GM23338 (cell line): Measurements from ENCODE around the gene WIF1. TPM values are rescaled to one million over a fixed set of nuclear protein-coding genes. Genes with fewer than 3 reads are reported as not detected.

Source experiments
- ATAC-seq: fragments of 200-7000 bp; cut with Tn5 transposase; 3 replicates; pipeline ENCODE4 v1.9.1; 2020
- DNase-seq: peaks from one replicate; pipeline ENCODE4 v3.0.0-alpha.2; 2015; ENCODE audit warnings: low spot score
- H2AFZ ChIP-seq: fragments of 200-600 bp; sonication (generic); 2 replicates; pipeline ENCODE4 v1.8.0; 2016; ENCODE audit warnings: antibody characterized with exemption, mild to moderate bottlenecking, moderate library complexity
- H3F3A ChIP-seq: fragments of 200-600 bp; sonication (generic); replicated peaks from 2 replicates; pipeline ENCODE4 v1.8.0; 2017; ENCODE audit warnings: antibody characterized with exemption, mixed run types, low read depth
- H3K27ac ChIP-seq: fragments of 200-600 bp; sonication (generic); 2 replicates; pipeline ENCODE4 v1.6.1; 2016; ENCODE audit warnings: low read depth
- H3K27me3 ChIP-seq: fragments of 200-600 bp; sonication (generic); 2 replicates; pipeline ENCODE4 v1.8.0; 2016; ENCODE audit warnings: mild to moderate bottlenecking, mixed run types, moderate library complexity; ENCODE audit not compliant: insufficient read depth
- H3K36me3 ChIP-seq: fragments of 200-600 bp; sonication (generic); 2 replicates; pipeline ENCODE4 v1.8.0; 2016; ENCODE audit warnings: mild to moderate bottlenecking; ENCODE audit not compliant: insufficient read depth
- H3K4me1 ChIP-seq: fragments of 200-600 bp; sonication (generic); 2 replicates; pipeline ENCODE4 v1.8.0; 2016; ENCODE audit warnings: mild to moderate bottlenecking, moderate library complexity; ENCODE audit not compliant: insufficient read depth
- H3K4me2 ChIP-seq: fragments of 200-600 bp; sonication (generic); 2 replicates; pipeline ENCODE4 v1.7.1; 2017; ENCODE audit warnings: mixed run types
- H3K4me3 ChIP-seq: fragments of 200-600 bp; sonication (generic); 2 replicates; pipeline ENCODE4 v1.6.1; 2016; ENCODE audit warnings: mixed run types
- H3K79me2 ChIP-seq: fragments of 200-600 bp; sonication (generic); replicated peaks from 2 replicates; pipeline ENCODE4 v1.8.0; 2017; ENCODE audit warnings: mild to moderate bottlenecking; ENCODE audit not compliant: insufficient read depth
- H3K9me2 ChIP-seq: fragments of 200-600 bp; sonication (generic); 2 replicates; pipeline ENCODE4 v1.8.0; 2017; ENCODE audit not compliant: insufficient read depth
- H4K20me1 ChIP-seq: fragments of 200-600 bp; sonication (generic); replicated peaks from 2 replicates; pipeline ENCODE4 v1.8.0; 2017; ENCODE audit warnings: mild to moderate bottlenecking; ENCODE audit not compliant: insufficient read depth
- H3K27ac Mint-ChIP-seq: 2 replicates; pipeline ENCODE4 v1.8.0; 2020; ENCODE audit warnings: inconsistent platforms, mild to moderate bottlenecking, moderate library complexity, mixed read lengths
- H3K27me3 Mint-ChIP-seq: 3 replicates; pipeline ENCODE4 v1.8.0; 2022; ENCODE audit warnings: low read depth, mild to moderate bottlenecking, moderate library complexity, mixed read lengths, inconsistent platforms; ENCODE audit not compliant: insufficient read depth, poor library complexity
- H3K36me3 Mint-ChIP-seq: 3 replicates; pipeline ENCODE4 v1.8.0; 2021; ENCODE audit warnings: low read depth, mild to moderate bottlenecking, inconsistent platforms, moderate library complexity, mixed read lengths
- H3K4me1 Mint-ChIP-seq: 3 replicates; pipeline ENCODE4 v1.8.0; 2020; ENCODE audit warnings: mild to moderate bottlenecking, inconsistent platforms, mixed read lengths
- H3K4me3 Mint-ChIP-seq: 3 replicates; pipeline ENCODE4 v1.8.0; 2021; ENCODE audit warnings: moderate library complexity, mild to moderate bottlenecking, inconsistent platforms, mixed read lengths
- H3K9me3 Mint-ChIP-seq: 3 replicates; pipeline ENCODE4 v1.8.0; 2020; ENCODE audit warnings: moderate library complexity, mild to moderate bottlenecking, inconsistent platforms, mixed read lengths
- CREB1 ChIP-seq: fragments of 250-450 bp; sonication (Bioruptor Pico); IDR thresholded peaks from 2 replicates; pipeline ENCODE4 v1.5.0; 2020; ENCODE audit warnings: low read depth, mild to moderate bottlenecking, moderate library complexity
- EZH2 ChIP-seq: fragments of 200-600 bp; sonication (generic); IDR thresholded peaks from one replicate; pipeline ENCODE4 v1.8.0; 2017; ENCODE audit warnings: antibody characterized with exemption, mild to moderate bottlenecking, low read depth; ENCODE audit not compliant: unreplicated experiment
- EZH2phosphoT487 ChIP-seq: fragments of 200-600 bp; sonication (generic); IDR thresholded peaks from one replicate; pipeline ENCODE4 v1.8.1; 2018; ENCODE audit warnings: antibody characterized with exemption; ENCODE audit not compliant: unreplicated experiment
- JUNB ChIP-seq: IDR thresholded peaks from one replicate; pipeline ENCODE4 v1.6.1; 2016; ENCODE audit warnings: antibody characterized with exemption; ENCODE audit not compliant: unreplicated experiment
- NANOG ChIP-seq: IDR thresholded peaks from 2 replicates; pipeline ENCODE4 v1.6.1; 2016; ENCODE audit warnings: antibody characterized with exemption, borderline replicate concordance
- POLR2AphosphoS5 ChIP-seq: IDR thresholded peaks from 2 replicates; pipeline ENCODE4 v1.6.1; 2016; ENCODE audit warnings: antibody characterized with exemption, low read depth
- STAT1 ChIP-seq: IDR thresholded peaks from one replicate; pipeline ENCODE4 v1.6.1; 2016; ENCODE audit warnings: antibody characterized with exemption; ENCODE audit not compliant: unreplicated experiment
- ZNF114 ChIP-seq: fragments of 250-450 bp; sonication (Bioruptor Pico); IDR thresholded peaks from 2 replicates; pipeline ENCODE4 v1.5.0; 2020; ENCODE audit warnings: mild to moderate bottlenecking, moderate library complexity
- ZNF331 ChIP-seq: fragments of 250-450 bp; sonication (Bioruptor Pico); IDR thresholded peaks from 2 replicates; pipeline ENCODE4 v1.5.0; 2020; ENCODE audit warnings: low read depth, mild to moderate bottlenecking, moderate library complexity
- polyA plus RNA-seq: library from polyadenylated mRNA; unstranded; fragments of >200 nt; fragmentation: Nextera tagmentation; extraction: Ambion mirVana; gene quantifications from 2 replicates; pipeline ENCODE4 v1.2.1, GENCODE V29; 2016
- total RNA-seq: library from RNA; depleted of rRNA; stranded (reverse); fragments of >200 nt; shearing (Covaris generic); gene quantifications from 2 replicates; pipeline ENCODE4 v1.2.3, GENCODE V29; 2014
- TF ChIP-seq, protein P1 (sequence below): fragments of 250-450 bp; sonication (Bioruptor Pico); IDR thresholded peaks from 2 replicates; pipeline ENCODE4 v1.5.0; 2020; ENCODE audit warnings: mild to moderate bottlenecking, moderate library complexity
- TF ChIP-seq, protein P2 (sequence below): IDR thresholded peaks from 2 replicates; pipeline ENCODE4 v1.6.1; 2016; ENCODE audit warnings: antibody characterized with exemption
- TF ChIP-seq, protein P3 (sequence below), 2 experiments: fragments of 200-600 bp in 1 of 2; sonication (generic) in 1 of 2; conservative IDR thresholded peaks; 2 replicates each; pipeline versions ENCODE4 v1.5.1 to v1.6.1; 2016 to 2017; ENCODE audit warnings: antibody characterized with exemption in 2 of 2, low read depth in 2 of 2, mild to moderate bottlenecking in 2 of 2, moderate library complexity in 1 of 2
- TF ChIP-seq, protein P4 (sequence below): IDR thresholded peaks from one replicate; pipeline ENCODE4 v1.6.1; 2018; ENCODE audit warnings: antibody characterized with exemption; ENCODE audit not compliant: unreplicated experiment

WIF1 gene
- total and polyA plus RNA-seq, 2 experiments from 2014 or later = 4.1 to 4.2 TPM

DNA sequence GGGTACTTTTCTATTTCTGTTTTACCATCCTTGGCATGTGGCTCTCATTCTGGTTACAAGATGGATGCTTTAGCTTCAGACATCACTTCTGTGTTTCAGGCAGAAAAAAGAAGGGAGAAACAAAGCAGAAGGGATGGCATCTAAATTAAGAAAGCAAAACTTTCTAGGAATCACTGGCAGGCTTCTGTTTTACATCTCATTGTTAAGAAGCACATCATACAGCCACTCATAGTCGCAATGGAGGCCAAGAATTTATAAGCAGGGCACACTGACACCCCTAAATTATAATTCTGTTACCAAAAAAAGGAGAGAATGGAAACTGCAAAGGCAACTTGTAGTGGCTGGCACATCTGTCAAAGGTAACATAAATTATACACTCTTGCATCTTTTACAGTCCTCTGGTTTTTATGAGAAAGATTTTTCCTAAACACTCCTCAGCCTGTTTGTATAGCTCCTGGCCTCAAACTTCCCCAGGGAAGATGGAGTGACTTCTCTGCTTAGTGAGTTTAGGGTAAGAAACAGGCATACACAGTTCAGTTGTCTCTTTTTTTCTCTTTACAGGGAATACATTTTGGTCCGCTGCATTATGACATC is 26.3 kb upstream of the WIF1 start:
- no peaks in the 10 kb centered on the region for H3K79me2 ChIP-seq
- peak overlapping the region; percentile 11; the same call in 1 of the 2 replicates for H2AFZ ChIP-seq
- H3F3A ChIP-seq = no peaks in the 10 kb centered on the region
- no peak for ATAC-seq
- no peak overlapping the region for H3K4me3 ChIP-seq
- no peaks in the 10 kb centered on the region for H3K27me3 ChIP-seq
- no peaks in the 10 kb centered on the region for H3K36me3 Mint-ChIP-seq
- H3K4me1 Mint-ChIP-seq = no peaks in the 10 kb centered on the region
- H3K27ac Mint-ChIP-seq = no peak overlapping the region
- H3K9me2 ChIP-seq = no peaks in the 10 kb centered on the region
- no peak for DNase-seq
- H4K20me1 ChIP-seq = no peaks in the 10 kb centered on the region
- peaks cover 2% of the 10 kb centered on the region; the same call in 1 of the 2 replicates for H3K4me1 ChIP-seq
- H3K36me3 ChIP-seq = no peaks in the 10 kb centered on the region
- no peak overlapping the region for H3K27ac ChIP-seq
- H3K4me3 Mint-ChIP-seq = no peak overlapping the region
- TF ChIP-seq POLR2AphosphoS5 (no peak), ZNF331 (CRISPR knock-in tag) (no peak), STAT1 (no peak), ZNF114 (CRISPR knock-in tag) (no peak), EZH2phosphoT487 (no peak), NANOG (no peak), JUNB (no peak), CREB1 (CRISPR knock-in tag) (no peak), EZH2 (no peak)
- TF ChIP-seq, protein P1, sequence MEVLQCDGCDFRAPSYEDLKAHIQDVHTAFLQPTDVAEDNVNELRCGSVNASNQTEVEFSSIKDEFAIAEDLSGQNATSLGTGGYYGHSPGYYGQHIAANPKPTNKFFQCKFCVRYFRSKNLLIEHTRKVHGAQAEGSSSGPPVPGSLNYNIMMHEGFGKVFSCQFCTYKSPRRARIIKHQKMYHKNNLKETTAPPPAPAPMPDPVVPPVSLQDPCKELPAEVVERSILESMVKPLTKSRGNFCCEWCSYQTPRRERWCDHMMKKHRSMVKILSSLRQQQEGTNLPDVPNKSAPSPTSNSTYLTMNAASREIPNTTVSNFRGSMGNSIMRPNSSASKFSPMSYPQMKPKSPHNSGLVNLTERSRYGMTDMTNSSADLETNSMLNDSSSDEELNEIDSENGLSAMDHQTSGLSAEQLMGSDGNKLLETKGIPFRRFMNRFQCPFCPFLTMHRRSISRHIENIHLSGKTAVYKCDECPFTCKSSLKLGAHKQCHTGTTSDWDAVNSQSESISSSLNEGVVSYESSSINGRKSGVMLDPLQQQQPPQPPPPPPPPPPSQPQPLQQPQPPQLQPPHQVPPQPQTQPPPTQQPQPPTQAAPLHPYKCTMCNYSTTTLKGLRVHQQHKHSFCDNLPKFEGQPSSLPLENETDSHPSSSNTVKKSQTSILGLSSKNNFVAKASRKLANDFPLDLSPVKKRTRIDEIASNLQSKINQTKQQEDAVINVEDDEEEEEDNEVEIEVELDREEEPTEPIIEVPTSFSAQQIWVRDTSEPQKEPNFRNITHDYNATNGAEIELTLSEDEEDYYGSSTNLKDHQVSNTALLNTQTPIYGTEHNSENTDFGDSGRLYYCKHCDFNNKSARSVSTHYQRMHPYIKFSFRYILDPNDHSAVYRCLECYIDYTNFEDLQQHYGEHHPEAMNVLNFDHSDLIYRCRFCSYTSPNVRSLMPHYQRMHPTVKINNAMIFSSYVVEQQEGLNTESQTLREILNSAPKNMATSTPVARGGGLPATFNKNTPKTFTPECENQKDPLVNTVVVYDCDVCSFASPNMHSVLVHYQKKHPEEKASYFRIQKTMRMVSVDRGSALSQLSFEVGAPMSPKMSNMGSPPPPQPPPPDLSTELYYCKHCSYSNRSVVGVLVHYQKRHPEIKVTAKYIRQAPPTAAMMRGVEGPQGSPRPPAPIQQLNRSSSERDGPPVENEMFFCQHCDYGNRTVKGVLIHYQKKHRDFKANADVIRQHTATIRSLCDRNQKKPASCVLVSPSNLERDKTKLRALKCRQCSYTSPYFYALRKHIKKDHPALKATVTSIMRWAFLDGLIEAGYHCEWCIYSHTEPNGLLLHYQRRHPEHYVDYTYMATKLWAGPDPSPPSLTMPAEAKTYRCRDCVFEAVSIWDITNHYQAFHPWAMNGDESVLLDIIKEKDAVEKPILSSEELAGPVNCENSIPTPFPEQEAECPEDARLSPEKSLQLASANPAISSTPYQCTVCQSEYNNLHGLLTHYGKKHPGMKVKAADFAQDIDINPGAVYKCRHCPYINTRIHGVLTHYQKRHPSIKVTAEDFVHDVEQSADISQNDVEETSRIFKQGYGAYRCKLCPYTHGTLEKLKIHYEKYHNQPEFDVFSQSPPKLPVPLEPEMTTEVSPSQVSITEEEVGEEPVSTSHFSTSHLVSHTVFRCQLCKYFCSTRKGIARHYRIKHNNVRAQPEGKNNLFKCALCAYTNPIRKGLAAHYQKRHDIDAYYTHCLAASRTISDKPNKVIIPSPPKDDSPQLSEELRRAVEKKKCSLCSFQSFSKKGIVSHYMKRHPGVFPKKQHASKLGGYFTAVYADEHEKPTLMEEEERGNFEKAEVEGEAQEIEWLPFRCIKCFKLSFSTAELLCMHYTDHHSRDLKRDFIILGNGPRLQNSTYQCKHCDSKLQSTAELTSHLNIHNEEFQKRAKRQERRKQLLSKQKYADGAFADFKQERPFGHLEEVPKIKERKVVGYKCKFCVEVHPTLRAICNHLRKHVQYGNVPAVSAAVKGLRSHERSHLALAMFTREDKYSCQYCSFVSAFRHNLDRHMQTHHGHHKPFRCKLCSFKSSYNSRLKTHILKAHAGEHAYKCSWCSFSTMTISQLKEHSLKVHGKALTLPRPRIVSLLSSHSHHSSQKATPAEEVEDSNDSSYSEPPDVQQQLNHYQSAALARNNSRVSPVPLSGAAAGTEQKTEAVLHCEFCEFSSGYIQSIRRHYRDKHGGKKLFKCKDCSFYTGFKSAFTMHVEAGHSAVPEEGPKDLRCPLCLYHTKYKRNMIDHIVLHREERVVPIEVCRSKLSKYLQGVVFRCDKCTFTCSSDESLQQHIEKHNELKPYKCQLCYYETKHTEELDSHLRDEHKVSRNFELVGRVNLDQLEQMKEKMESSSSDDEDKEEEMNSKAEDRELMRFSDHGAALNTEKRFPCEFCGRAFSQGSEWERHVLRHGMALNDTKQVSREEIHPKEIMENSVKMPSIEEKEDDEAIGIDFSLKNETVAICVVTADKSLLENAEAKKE = no peak
- TF ChIP-seq, protein P2, sequence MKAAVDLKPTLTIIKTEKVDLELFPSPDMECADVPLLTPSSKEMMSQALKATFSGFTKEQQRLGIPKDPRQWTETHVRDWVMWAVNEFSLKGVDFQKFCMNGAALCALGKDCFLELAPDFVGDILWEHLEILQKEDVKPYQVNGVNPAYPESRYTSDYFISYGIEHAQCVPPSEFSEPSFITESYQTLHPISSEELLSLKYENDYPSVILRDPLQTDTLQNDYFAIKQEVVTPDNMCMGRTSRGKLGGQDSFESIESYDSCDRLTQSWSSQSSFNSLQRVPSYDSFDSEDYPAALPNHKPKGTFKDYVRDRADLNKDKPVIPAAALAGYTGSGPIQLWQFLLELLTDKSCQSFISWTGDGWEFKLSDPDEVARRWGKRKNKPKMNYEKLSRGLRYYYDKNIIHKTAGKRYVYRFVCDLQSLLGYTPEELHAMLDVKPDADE = no peak
- TF ChIP-seq, protein P3, sequence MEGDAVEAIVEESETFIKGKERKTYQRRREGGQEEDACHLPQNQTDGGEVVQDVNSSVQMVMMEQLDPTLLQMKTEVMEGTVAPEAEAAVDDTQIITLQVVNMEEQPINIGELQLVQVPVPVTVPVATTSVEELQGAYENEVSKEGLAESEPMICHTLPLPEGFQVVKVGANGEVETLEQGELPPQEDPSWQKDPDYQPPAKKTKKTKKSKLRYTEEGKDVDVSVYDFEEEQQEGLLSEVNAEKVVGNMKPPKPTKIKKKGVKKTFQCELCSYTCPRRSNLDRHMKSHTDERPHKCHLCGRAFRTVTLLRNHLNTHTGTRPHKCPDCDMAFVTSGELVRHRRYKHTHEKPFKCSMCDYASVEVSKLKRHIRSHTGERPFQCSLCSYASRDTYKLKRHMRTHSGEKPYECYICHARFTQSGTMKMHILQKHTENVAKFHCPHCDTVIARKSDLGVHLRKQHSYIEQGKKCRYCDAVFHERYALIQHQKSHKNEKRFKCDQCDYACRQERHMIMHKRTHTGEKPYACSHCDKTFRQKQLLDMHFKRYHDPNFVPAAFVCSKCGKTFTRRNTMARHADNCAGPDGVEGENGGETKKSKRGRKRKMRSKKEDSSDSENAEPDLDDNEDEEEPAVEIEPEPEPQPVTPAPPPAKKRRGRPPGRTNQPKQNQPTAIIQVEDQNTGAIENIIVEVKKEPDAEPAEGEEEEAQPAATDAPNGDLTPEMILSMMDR (conservative IDR thresholded peaks at IDR 0.05; ENCODE audit: low read depth in 2 of 2) = no peak
- TF ChIP-seq, protein P4, sequence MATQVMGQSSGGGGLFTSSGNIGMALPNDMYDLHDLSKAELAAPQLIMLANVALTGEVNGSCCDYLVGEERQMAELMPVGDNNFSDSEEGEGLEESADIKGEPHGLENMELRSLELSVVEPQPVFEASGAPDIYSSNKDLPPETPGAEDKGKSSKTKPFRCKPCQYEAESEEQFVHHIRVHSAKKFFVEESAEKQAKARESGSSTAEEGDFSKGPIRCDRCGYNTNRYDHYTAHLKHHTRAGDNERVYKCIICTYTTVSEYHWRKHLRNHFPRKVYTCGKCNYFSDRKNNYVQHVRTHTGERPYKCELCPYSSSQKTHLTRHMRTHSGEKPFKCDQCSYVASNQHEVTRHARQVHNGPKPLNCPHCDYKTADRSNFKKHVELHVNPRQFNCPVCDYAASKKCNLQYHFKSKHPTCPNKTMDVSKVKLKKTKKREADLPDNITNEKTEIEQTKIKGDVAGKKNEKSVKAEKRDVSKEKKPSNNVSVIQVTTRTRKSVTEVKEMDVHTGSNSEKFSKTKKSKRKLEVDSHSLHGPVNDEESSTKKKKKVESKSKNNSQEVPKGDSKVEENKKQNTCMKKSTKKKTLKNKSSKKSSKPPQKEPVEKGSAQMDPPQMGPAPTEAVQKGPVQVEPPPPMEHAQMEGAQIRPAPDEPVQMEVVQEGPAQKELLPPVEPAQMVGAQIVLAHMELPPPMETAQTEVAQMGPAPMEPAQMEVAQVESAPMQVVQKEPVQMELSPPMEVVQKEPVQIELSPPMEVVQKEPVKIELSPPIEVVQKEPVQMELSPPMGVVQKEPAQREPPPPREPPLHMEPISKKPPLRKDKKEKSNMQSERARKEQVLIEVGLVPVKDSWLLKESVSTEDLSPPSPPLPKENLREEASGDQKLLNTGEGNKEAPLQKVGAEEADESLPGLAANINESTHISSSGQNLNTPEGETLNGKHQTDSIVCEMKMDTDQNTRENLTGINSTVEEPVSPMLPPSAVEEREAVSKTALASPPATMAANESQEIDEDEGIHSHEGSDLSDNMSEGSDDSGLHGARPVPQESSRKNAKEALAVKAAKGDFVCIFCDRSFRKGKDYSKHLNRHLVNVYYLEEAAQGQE = no peak
- peaks cover 1% of the 10 kb centered on the region for H3K27me3 Mint-ChIP-seq
- no peak overlapping the region for H3K4me2 ChIP-seq
- H3K9me3 Mint-ChIP-seq = no peaks in the 10 kb centered on the region
